HG03045 (cell line): ENCODE data around the gene UBE2H.

Experiments used
- ATAC-seq: cut with Tn5 transposase; IDR thresholded peaks from one replicate; pipeline ENCODE4 v1.9.1; 2021; ENCODE audit warnings: mild to moderate bottlenecking, moderate library complexity; ENCODE audit not compliant: unreplicated experiment

The UBE2H gene

DNA sequence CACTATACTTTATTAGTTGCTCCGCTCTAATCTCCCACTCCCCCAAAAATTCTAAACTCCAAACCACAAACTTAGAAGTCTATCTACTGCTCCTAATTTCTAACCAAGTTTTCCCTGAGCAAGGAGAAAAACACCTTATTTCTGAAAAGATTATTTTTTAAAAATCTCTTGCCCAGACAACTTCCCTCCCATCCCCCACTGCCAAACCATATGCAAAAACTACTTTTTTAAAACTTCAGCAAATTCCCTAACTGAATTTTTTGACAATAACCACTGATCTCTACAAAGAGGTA lies 1.9 kb downstream of the UBE2H start:
- no peak for ATAC-seq

DNA sequence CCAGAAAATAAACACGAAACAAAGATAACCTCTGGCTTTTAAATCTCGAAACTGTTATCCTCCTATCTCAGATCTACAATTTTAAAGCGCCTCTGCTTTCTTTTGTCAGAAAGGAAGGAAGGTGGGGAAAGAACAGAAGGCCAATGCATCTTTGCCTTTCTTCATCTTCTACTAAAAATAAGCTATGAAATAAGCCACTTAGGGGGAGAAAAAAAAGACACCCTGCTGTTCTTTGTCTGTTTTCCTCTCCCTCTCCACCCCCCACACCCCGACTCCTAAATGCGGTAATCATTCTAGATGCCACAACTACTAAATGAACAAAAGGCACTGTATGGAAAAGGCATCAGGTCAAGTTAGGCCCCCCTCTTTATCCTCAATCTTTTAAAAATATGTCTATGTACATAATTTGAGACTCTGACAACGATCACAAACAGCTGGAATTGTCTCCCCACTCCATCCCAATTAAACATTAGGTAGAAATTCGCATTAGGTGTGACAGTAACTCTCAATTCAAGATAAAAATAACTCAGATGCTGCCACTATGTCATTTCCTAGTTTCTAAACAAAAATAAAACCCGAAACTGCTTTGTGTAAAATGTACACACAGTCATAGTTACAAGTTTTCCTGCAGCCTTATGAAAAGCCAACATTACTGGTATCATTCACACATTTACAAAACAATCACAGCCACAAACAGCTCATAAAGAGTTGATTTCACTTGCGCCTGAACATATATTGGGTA lies 2.4 kb downstream of the UBE2H start:
- ATAC-seq, result no peak

DNA sequence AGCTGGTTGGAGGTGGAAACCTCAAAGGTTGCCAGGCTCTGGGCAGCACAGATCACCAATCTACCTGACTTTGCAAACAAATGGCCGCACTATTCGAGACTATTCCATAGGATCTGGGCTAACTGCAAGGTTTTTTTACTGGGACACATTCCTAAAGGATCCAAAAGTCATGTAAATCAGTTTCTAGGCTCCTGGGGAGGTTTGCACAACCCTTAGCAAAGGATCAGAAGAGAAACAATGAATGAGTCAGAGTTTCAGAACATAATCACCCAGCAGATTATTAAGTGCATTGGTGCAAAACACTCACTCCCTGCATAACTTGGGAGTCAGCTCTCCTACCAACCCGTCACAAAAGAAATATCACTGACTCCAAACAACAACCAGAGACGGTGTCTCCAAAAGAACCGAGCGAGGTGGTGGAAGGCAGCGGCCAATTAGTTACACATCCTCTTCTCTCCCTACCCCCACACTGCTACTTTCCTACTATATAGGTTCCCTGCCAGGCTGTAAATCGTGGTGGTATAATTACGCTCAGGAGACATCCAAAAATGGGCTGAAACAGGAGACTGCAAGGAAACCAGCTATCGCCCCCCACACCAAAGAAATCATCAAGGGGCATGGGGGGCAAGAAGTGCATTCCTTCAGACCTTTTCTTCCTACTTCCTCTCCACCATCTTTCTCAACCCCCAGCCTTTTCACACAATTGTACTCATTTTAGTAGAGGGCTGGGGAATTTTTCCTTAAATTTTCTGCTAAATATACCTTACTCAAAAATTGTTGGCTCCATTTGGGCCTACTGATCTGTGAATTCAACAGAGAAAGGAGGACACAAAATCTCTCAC lies 3.2 kb downstream of the UBE2H start:
- ATAC-seq, result peak; percentile 15

DNA sequence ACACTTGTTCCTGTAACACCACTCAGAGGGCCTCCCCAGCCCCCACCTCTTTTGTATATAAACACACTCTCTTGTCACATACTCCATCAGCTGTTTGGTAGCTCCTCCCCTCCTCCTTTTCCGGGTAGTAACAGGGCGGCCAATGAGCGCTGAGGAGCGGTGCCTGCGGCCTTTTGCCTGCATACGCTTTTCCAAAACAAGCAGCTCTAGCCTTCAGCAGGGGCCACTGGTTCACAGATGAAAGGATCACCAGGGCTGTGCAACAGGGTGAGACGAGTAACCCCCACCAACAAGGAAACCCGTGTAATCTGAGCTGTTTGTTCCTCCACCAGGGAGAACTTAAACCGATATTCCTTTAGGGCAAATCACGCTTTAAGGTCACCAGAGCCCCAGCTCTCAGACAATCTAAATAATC lies 3.9 kb downstream of the UBE2H start:
- ATAC-seq, result peak; percentile 50

DNA sequence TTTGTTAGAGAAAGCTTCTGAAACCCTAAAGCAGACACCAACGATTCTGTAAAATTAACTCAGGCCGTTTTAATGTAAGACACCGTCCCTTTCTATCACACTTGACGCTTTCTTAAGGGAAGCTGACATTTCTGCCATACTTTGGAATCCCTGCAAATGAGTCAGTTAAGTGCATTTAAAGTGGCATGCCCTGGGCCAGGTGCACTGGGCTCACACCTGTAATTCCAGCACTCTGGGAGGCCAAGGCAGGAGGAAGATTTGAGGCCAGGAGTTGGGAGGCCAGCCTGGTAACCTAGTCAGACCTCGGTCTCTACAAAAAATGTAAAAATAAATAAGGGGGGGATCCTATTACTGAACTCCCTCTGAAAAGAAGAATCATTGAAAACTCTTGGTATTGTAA lies 4.4 kb downstream of the UBE2H start:
- ATAC-seq, result no peak

DNA sequence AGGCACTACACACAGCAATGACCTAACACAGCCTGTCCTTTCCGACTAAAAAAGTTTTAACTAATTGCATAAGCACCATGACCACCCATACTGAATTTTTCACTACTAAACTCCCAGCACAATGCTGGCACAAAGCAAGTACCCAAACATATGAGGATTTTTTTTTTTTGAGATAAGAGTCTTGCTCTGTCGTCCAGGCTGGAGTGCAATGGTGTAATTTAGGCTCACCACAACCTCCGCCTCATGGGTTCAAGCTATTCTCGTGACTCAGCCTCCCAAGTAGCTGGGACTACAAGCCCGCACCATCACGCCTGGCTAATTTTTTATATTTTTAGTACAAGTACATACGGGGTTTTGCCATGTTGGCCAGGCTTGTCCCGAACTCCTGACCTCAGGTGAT lies 5.1 kb downstream of the UBE2H start:
- ATAC-seq, result no peak

DNA sequence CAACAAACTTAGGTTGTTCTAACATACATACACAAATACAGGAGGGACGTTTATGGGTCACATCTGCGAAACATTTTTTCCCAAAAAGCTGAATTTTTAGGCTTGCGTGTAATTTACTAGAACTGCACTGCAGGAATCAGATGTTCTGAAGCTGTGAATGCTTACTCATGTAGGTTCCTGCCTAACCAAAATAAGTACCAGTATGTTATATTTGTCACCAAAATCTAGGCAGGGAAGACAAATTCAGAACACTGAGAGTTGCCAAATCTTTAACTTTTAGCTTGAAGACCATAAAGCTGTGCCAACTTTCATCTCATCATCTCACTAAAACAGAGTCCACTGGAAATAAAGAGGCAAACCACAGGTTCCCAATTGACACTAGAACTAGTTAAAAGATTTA lies 5.7 kb downstream of the UBE2H start:
- ATAC-seq, result no peak

DNA sequence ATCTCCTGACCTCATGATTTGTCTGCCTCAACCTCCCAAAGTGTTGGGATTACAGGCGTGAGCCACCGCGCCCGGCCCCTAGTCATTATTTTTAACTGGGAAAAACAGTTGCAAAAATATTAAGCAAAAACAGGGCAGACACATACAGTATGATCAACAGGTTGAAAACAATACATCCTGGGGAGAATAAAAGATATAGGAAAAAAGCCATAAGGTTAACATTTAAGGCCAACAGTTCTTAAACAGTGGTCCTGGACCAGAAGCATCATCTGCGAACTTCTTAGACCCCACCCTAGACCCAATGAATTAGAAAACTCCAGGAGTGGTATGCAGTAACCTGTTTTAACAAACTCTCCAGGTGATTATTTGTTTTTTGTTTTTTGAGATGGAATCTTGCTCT lies 6.5 kb downstream of the UBE2H start:
- ATAC-seq, result no peak

DNA sequence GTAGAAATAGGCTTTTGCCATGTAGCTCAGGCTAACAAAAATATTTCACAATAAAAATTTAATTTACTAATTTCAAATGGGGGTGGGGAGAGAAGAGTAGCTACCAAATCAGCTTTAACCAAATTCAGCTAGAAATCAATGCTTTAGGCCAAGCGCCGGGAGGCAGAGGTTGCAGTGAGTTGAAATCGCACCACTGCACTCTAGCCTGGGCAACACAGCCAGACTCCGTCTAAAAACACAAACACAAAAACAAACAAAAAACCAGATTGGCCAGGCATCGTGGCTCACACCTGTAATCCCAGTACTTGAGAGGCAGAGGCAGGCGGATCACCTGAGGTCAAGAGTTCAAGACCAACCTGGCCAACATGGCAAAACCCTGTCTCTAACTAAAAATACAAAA lies 9.4 kb downstream of the UBE2H start:
- ATAC-seq, result no peak

DNA sequence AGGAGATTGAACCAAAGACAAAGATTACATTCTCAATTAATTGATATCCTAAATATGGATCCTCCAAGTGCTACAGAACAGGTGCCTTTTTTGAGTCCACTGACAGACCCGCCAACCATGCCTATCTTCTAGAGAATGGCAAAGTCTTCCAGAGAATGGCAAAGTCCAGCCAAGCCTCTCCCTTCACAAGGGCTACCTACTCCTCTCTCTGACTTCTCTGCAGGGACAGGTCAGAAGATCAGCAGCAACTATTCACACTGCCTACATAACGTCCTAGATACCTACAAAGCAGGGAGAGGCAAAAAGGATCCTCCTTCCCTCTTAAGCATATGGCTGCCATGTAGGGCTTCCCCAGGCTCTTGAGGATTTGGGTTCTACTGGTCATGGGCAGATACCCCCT lies 12.4 kb downstream of the UBE2H start:
- ATAC-seq, result no peak

DNA sequence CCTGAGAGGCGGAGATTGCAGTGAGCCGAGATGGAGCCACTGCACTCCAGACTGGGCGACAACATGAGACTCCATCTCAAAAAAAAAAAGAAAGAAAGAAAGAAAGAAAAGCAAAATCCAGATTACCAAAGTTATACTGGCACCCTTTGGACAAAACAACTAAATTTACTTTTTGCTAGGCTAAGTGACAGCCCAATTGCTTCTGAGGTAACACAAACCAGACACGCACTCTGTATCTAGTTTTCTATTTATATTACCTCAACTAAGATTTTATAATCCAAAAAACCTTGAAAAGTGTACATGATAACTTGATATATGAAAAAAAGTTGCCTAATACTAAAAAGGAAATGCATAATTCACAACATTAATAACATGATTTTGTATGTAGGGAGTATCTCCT lies 12.9 kb downstream of the UBE2H start:
- no peak for ATAC-seq

DNA sequence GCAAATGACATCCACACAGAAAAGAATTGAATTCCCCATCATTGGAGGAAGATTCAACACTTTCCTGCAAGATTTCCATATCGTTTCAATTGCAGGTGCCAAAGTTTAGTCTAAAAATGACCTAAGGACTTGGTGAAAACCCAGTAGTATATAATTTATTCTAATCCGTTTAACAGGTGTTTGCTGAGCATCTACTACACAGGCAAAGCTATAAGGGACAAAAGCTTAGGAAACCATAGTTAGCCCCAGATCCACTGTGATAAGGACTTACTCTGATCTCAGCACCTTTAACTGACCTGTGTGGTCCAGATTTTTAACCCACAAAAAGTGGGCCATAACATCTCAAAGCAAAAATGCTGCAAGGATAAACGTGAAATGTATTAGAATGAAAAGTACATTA lies 19.1 kb downstream of the UBE2H start:
- ATAC-seq, result no peak

DNA sequence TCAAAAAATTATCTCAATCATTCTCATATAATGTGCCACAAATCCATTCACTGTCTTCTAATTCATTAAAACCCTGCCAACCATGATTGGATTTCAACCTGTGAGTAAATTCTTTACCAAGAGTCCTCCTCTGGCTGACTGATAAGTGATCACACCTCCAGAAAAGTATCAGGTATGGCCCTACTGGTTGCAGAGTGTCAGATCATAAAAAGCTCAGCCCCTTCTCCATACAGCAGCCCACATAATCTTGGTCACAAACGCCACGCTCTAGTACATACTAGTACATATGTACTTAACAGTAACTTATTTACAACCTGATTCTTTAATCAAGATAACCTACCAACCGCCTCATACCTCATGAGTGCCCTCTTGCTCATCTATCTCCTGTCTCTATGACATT lies 26.1 kb downstream of the UBE2H start:
- no peak for ATAC-seq

DNA sequence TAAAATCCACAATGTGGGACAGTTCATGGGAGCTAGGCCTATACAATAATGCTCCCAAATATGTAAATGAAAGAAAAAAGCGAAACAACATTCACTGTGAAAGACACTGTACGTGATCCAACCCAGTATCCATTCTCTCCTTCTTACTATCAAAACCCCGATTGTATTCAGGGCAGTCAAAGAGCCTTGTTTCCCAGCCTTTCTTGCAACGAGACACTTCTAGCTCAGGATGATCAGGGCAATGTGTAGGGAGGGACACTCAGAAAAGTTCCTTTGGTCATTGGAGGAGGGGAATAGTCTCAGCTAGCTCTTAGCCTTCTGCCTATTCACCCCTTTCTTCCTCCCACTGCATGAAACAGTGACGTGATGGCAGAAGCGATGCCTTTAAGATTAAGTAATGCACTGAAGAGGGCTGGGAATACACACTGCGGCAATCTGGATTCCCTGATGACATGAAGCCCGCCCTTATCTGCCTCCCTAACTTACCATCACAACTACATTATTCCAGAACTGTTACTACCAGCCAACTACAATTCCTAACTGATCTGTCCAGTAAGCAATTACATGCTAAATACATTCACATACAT lies 27.3 kb downstream of the UBE2H start:
- ATAC-seq, result no peak

DNA sequence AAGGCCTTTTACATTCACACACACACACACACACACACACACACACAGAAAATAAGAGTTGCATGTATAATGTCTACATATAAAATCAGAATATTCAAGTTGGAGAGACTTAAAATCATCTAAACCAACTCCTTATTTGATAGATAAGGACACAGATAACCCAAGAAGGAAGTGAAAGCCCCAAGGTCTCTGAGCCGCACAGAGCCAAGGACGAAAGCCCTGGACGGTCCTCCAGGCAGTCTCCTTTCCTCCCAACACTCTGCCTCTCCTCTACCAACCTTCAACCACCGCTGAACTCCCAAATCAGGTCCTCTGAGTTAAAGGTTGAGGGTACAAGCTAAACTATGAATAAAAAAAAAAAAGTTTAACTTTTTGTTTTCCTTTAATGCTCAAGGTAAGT lies 28.2 kb downstream of the UBE2H start:
- ATAC-seq, result no peak

DNA sequence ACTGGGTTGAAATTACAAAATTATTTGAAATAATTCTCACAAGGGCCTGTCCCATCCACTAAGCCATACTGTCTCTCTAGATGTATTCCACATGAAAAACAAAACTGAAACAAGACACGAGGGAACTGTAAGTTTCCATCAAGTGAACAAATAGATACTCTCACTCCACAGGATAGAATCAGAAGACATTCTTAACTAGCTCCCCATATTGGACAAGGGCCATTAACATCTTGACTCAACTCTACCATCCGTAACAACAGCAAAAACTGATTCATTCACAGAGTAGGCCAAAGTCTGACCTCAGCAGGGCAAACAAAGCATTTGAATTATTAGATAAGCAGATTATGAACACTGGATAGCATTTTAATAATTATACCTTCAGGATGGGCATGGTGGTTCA lies 29.1 kb downstream of the UBE2H start:
- ATAC-seq, result no peak

DNA sequence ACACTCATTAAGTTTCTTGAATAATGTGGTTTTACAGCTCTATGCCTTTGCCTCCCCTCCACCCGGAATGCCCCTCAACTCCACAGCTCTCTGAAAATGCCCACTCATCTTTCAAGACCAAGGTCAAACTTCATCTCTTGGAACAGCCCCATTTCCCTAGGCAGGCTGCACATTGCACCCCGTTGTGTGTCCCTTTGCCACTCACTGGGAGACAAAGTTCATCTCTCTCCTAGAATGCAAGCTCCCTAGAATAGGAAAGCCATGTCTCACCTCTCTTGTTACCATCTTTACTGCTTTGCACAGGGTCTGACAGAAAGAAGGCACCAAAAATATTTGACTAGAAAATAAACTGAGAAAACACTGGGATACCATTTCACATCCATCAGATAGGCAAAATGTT lies 33.3 kb downstream of the UBE2H start:
- ATAC-seq, result no peak

DNA sequence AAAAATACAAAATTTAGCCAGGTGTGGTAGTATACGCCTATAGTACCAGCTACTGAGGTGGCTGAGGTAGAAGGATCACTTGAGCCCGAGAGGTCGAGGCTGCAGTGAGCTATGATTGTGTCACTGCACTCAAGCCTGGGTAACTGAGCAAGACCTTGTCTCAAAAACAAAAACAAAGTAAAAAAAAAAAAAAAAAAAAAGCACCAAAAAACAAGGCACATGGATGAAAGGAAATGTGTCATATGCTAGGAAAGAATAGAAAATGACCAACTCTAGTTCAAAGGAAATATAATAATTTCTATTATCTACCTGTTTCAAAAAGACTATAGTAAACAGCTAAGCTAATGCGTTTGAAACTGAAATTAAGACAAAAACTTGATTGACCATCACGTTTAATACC lies 33.8 kb downstream of the UBE2H start:
- ATAC-seq, result no peak

DNA sequence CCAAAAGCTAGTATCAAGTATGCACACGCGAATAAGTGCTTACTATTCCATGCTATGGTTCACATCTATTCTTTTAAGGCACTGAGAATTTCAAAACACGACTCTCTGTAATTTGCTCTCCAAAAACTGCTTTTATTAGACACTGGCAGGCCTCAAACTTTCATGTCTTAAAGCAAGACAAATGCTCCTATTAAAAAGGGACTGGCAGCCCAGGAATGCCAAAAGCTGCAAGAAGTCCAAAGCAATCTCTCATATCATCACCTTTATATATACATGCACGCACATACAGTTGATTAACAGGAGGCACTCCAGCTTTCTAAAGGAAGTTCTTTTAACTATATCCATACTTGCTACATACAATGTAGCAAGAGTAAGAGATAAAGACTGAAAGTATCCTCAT lies 34.8 kb downstream of the UBE2H start:
- no peak for ATAC-seq

DNA sequence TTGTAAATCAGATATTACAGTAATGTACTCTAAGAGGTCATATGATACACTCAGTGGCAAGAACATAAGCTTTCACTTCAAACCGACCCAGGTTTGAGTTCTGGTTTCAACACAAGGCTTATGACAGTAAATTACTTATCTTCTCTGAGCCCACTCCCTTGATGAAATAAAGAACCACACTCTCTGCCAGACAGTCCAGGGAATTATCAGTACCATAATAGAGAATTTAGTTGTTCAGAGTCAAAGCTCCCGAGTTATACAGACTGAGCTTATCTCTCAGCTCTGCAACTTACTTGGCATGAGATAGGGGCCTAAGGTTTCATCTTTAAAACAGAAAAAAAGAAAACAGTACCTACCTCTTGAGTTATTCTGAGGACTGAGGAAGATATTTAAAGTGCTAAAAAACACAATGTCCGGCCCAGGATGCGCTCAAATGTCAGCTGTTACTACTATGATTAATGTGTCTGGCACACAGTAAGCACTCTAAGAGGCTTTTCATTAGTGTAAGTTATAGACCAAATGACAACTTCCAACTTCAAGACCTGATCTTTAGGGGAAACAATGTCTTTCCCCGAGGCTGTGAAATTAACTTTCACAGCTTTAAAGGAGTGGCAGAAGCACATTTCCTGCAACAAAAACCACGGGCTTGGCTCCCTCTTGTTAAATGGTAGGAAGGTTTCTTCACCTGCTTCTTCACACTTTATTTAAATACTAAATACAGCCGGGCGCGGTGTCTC lies 38.1 kb downstream of the UBE2H start:
- ATAC-seq, result no peak

DNA sequence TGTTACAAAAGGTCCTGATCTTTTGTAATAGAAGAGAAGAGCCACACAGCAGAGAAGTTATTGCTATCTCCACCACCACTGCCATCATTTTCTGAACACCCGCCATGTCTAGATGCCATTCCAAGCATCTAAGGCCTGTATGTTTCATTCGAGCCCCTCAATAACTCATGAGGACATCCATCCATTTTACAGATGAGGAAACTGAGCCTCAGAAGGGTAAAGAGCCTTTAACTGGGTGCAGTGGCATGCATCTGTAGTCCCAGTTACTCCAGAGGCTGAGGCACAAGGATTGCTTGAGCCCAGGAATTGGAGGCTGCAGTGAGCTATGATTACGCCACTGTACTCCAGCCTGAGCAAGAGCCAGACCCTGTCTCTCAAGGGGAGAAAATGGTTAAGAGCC lies 39.3 kb downstream of the UBE2H start:
- no peak for ATAC-seq

DNA sequence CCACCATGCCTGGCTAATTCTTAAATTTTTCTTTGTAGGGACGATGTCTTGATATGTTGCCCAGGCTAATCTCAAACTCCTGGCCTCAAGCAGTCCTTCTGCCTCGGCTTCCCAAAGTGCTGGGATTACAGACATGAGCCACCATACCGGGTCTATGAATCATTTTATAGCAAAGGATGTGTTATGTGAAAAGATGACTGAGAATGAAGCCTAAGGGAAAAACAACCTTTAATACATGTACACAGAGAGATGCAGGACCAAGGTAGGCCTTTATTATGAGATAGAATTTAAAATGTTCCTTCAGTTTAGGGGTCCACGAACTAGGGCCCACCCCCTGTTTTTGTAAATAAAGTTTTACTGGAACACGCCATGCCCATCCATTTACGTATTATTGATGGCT lies 41.0 kb downstream of the UBE2H start:
- ATAC-seq, result no peak
